ENCODE results near the gene HEATR5A.

DNA sequence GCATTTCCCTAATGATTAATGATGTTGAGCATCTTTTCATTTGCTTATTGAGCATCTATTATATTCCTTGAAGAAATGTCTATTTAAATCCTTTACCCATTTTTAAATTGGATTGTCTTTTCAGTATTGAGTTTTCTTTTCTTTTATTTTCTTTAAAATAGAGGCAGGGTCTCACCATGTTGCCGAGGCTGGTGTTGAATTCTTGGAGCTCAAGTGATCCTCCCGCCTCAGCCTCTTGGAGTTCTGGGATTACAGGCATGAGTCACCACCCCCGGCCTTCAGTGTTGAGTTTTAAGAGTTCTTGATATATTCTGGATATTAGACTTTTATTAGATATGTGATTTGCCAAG is 139.5 kb downstream of the HEATR5A start:
- no peak for TF ChIP-seq MYC (IDR thresholded peaks at IDR 0.05; ENCODE audit: low read depth, low read length)
- TF ChIP-seq, protein P1, sequence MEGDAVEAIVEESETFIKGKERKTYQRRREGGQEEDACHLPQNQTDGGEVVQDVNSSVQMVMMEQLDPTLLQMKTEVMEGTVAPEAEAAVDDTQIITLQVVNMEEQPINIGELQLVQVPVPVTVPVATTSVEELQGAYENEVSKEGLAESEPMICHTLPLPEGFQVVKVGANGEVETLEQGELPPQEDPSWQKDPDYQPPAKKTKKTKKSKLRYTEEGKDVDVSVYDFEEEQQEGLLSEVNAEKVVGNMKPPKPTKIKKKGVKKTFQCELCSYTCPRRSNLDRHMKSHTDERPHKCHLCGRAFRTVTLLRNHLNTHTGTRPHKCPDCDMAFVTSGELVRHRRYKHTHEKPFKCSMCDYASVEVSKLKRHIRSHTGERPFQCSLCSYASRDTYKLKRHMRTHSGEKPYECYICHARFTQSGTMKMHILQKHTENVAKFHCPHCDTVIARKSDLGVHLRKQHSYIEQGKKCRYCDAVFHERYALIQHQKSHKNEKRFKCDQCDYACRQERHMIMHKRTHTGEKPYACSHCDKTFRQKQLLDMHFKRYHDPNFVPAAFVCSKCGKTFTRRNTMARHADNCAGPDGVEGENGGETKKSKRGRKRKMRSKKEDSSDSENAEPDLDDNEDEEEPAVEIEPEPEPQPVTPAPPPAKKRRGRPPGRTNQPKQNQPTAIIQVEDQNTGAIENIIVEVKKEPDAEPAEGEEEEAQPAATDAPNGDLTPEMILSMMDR (IDR thresholded peaks at IDR 0.05; ENCODE audit: low read depth, low read length) = no peak
- TF ChIP-seq POLR2A (IDR thresholded peaks at IDR 0.05; ENCODE audit: extremely low read depth, insufficient read length) = no peak
- TF ChIP-seq, protein P2, sequence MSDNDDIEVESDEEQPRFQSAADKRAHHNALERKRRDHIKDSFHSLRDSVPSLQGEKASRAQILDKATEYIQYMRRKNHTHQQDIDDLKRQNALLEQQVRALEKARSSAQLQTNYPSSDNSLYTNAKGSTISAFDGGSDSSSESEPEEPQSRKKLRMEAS (IDR thresholded peaks at IDR 0.05; ENCODE audit: low read depth, low read length) = no peak

Measured in NB4 (cell line).